Neural progenitor cell (in vitro differentiated cells): ENCODE measurements around the gene SLC15A4. TPM values are rescaled to one million over a fixed set of nuclear protein-coding genes. Genes with fewer than 3 reads are reported as not detected.

ENCODE experiments used
- DNase-seq: peaks from one replicate; pipeline ENCODE4 v3.0.0-alpha.2; 2016; ENCODE audit warnings: low spot score
- H2AFZ ChIP-seq: fragments of 200-600 bp; sonication (generic); replicated peaks from 2 replicates; pipeline ENCODE4 v1.6.1; 2016; ENCODE audit warnings: antibody characterized with exemption
- H3F3A ChIP-seq: fragments of 200-600 bp; sonication (generic); 2 replicates; pipeline ENCODE4 v1.6.1; 2016; ENCODE audit warnings: antibody characterized with exemption, low read depth
- H3K27ac ChIP-seq: fragments of 200-600 bp; sonication (generic); 2 replicates; pipeline ENCODE4 v1.5.1; 2016; ENCODE audit warnings: mild to moderate bottlenecking
- H3K27me3 ChIP-seq: fragments of 200-600 bp; sonication (generic); 2 replicates; pipeline ENCODE4 v1.6.1; 2016; ENCODE audit warnings: mild to moderate bottlenecking, moderate library complexity
- H3K36me3 ChIP-seq: fragments of 200-600 bp; sonication (generic); 2 replicates; pipeline ENCODE4 v1.5.1; 2016
- H3K4me1 ChIP-seq: fragments of 200-600 bp; sonication (generic); 2 replicates; pipeline ENCODE4 v1.6.1; 2016; ENCODE audit warnings: mixed run types
- H3K4me2 ChIP-seq: fragments of 200-600 bp; sonication (generic); 2 replicates; pipeline ENCODE4 v1.6.1; 2016
- H3K4me3 ChIP-seq: fragments of 200-600 bp; sonication (generic); 2 replicates; pipeline ENCODE4 v1.5.1; 2016
- H3K79me2 ChIP-seq: fragments of 200-600 bp; sonication (generic); 2 replicates; pipeline ENCODE4 v1.6.1; 2016; ENCODE audit warnings: low read depth
- H3K9ac ChIP-seq: fragments of 200-600 bp; sonication (generic); 2 replicates; pipeline ENCODE4 v1.6.1; 2016
- H3K9me3 ChIP-seq: fragments of 200-600 bp; sonication (generic); 2 replicates; pipeline ENCODE4 v1.5.1; 2016; ENCODE audit warnings: low read depth
- H4K20me1 ChIP-seq: fragments of 200-600 bp; sonication (generic); 2 replicates; pipeline ENCODE4 v1.6.1; 2016; ENCODE audit warnings: low read depth
- H3K27ac Mint-ChIP-seq: 3 replicates; pipeline ENCODE4 v1.8.0; 2021; ENCODE audit warnings: mixed read lengths
- H3K27me3 Mint-ChIP-seq: 2 replicates; pipeline ENCODE4 v1.8.0; 2022; ENCODE audit warnings: low read depth, mild to moderate bottlenecking, inconsistent platforms, moderate library complexity, mixed read lengths; ENCODE audit not compliant: insufficient read depth
- H3K36me3 Mint-ChIP-seq: 3 replicates; pipeline ENCODE4 v1.8.0; 2021; ENCODE audit warnings: mixed read lengths
- H3K4me1 Mint-ChIP-seq: 3 replicates; pipeline ENCODE4 v1.8.0; 2021; ENCODE audit warnings: mixed read lengths
- H3K4me3 Mint-ChIP-seq: 3 replicates; pipeline ENCODE4 v1.8.0; 2021; ENCODE audit warnings: mild to moderate bottlenecking, moderate library complexity, mixed read lengths
- H3K9me3 Mint-ChIP-seq: 3 replicates; pipeline ENCODE4 v1.8.0; 2020; ENCODE audit warnings: mixed read lengths
- EZH2 ChIP-seq: fragments of 200-600 bp; sonication (generic); IDR thresholded peaks from 2 replicates; pipeline ENCODE4 v1.6.1; 2017; ENCODE audit warnings: antibody characterized with exemption, mild to moderate bottlenecking, moderate library complexity
- EZH2phosphoT487 ChIP-seq: fragments of 200-600 bp; sonication (generic); IDR thresholded peaks from 2 replicates; pipeline ENCODE4 v1.6.1; 2017; ENCODE audit warnings: antibody characterized with exemption
- total RNA-seq: library from RNA; depleted of rRNA; stranded (reverse); fragments of >200 nt; gene quantifications from 2 replicates; pipeline ENCODE4 v1.2.3, GENCODE V29; 2015; ENCODE audit warnings: low replicate concordance
- TF ChIP-seq, protein P1 (sequence below): fragments of 200-600 bp; sonication (generic); IDR thresholded peaks from 2 replicates; pipeline ENCODE4 v1.5.1; 2017; ENCODE audit warnings: antibody characterized with exemption, mild to moderate bottlenecking

SLC15A4 gene
- total RNA-seq, 1 donor from 2014 or later, result 42.3 TPM

- Histone ChIP-seq H3K4me1 (peaks cover 16% of the 10 kb centered on the region), H2AFZ (no peak overlapping the region), H3K9ac (no peak overlapping the region), H3F3A (peaks cover 10% of the 10 kb centered on the region), H3K27me3 (no peaks in the 10 kb centered on the region), H3K9me3 (no peaks in the 10 kb centered on the region), H3K36me3 (no peaks in the 10 kb centered on the region), H3K4me3 (no peak overlapping the region), H3K4me2 (peak overlapping the region; percentile 13), H3K27ac (peak overlapping the region; percentile 87), H4K20me1 (no peaks in the 10 kb centered on the region), H3K79me2 (no peaks in the 10 kb centered on the region)
- Mint-ChIP-seq H3K27me3 (peaks cover 9% of the 10 kb centered on the region), H3K36me3 (peaks cover 7% of the 10 kb centered on the region), H3K4me3 (no peak overlapping the region), H3K4me1 (peaks cover 21% of the 10 kb centered on the region), H3K27ac (peak overlapping the region; percentile 92), H3K9me3 (peaks cover 2% of the 10 kb centered on the region)
- TF ChIP-seq EZH2phosphoT487 (no peak), EZH2 (no peak)
- TF ChIP-seq, protein P1, sequence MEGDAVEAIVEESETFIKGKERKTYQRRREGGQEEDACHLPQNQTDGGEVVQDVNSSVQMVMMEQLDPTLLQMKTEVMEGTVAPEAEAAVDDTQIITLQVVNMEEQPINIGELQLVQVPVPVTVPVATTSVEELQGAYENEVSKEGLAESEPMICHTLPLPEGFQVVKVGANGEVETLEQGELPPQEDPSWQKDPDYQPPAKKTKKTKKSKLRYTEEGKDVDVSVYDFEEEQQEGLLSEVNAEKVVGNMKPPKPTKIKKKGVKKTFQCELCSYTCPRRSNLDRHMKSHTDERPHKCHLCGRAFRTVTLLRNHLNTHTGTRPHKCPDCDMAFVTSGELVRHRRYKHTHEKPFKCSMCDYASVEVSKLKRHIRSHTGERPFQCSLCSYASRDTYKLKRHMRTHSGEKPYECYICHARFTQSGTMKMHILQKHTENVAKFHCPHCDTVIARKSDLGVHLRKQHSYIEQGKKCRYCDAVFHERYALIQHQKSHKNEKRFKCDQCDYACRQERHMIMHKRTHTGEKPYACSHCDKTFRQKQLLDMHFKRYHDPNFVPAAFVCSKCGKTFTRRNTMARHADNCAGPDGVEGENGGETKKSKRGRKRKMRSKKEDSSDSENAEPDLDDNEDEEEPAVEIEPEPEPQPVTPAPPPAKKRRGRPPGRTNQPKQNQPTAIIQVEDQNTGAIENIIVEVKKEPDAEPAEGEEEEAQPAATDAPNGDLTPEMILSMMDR, result no peak
- no peak for DNase-seq
Measured at GRCh38 chr12:128867466-128867865, 43.7 kb upstream of the SLC15A4 start.

DNA sequence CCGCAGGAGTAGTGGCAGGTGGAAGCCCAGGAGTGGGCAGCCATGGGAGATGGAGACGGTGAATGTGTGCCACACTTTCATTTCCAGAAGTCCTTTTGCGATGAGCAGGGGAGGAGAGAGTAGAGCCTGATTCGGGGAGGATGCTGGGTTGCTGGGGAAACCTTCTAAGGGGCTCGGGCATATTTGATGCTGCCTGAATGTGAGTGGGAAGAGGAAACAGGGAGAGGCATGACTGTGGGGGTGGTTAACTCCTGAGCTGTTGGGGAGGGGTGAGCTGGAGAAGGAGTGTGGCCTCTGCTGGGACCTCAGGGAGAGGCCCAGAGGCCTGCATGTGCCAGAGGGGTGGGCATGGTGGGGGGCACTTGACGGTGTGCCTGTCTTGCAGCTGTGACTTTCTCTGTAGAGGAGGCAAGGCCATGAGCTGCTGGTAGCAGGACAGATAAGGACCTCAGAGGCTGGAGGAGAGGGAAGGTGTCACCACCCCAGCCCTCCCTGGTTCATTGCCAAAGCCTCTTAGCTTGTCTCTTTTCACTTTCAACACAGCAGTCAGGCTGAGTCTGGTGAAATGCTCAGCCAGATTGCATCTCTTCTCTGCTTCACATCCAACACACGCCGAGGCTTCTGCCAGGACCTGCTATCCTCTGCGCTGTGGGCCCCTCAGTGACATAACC is 40.9 kb upstream of the SLC15A4 start:
- no peak overlapping the region for H3K27ac ChIP-seq
- H4K20me1 ChIP-seq, result no peaks in the 10 kb centered on the region
- TF ChIP-seq, protein P1, result no peak
- TF ChIP-seq EZH2phosphoT487 (no peak), EZH2 (no peak)
- no peaks in the 10 kb centered on the region for H3K9me3 ChIP-seq
- H2AFZ ChIP-seq, result no peak overlapping the region
- H3K79me2 ChIP-seq, result no peaks in the 10 kb centered on the region
- Mint-ChIP-seq H3K4me3 (no peak overlapping the region), H3K36me3 (peaks cover 5% of the 10 kb centered on the region), H3K9me3 (peaks cover 2% of the 10 kb centered on the region), H3K4me1 (peaks cover 23% of the 10 kb centered on the region), H3K27ac (peak overlapping the region; percentile 42), H3K27me3 (peaks cover 12% of the 10 kb centered on the region)
- H3K9ac ChIP-seq, result no peak overlapping the region
- H3K36me3 ChIP-seq, result no peaks in the 10 kb centered on the region
- no peak overlapping the region for H3K4me3 ChIP-seq
- peaks cover 10% of the 10 kb centered on the region for H3F3A ChIP-seq
- DNase-seq, result no peak
- H3K27me3 ChIP-seq, result no peaks in the 10 kb centered on the region
- H3K4me1 ChIP-seq, result peaks cover 15% of the 10 kb centered on the region
- H3K4me2 ChIP-seq, result no peak overlapping the region

DNA sequence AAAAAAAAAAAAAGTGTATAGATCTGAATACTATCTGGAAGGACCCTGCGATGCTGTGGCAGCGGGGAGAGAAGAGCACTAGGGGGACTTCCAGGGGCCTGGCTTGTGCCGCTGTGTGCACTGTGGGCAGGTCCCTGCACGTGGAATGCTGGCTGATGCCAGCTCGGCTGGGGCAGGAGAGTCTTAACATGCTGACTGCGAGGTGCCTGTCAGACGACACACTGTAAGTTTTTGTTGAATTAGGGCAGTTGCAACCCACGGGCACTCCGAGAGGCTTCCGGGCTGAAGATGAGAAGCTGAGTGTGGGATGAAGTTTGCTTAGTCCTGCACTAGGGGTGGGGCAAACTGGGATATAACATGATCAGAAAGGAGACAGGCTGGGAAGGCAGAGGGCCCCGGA is 40.2 kb upstream of the SLC15A4 start:
- Histone ChIP-seq H3K4me2 (no peak overlapping the region), H3K27ac (no peak overlapping the region), H4K20me1 (no peaks in the 10 kb centered on the region), H3K36me3 (no peaks in the 10 kb centered on the region), H3K4me3 (no peak overlapping the region), H3K27me3 (no peaks in the 10 kb centered on the region), H2AFZ (no peak overlapping the region), H3K4me1 (peaks cover 9% of the 10 kb centered on the region), H3K9me3 (no peaks in the 10 kb centered on the region), H3F3A (peaks cover 10% of the 10 kb centered on the region), H3K79me2 (no peaks in the 10 kb centered on the region), H3K9ac (no peak overlapping the region)
- H3K4me3 Mint-ChIP-seq, result no peak overlapping the region
- H3K27ac Mint-ChIP-seq, result no peak overlapping the region
- H3K9me3 Mint-ChIP-seq, result peaks cover 2% of the 10 kb centered on the region
- peaks cover 12% of the 10 kb centered on the region for H3K27me3 Mint-ChIP-seq
- H3K36me3 Mint-ChIP-seq, result peaks cover 5% of the 10 kb centered on the region
- no peak for TF ChIP-seq EZH2phosphoT487
- TF ChIP-seq, protein P1, result no peak
- no peak for TF ChIP-seq EZH2
- H3K4me1 Mint-ChIP-seq, result peaks cover 23% of the 10 kb centered on the region
- no peak for DNase-seq
